ENCODE results near the gene TBCB. TPM values are rescaled to one million over a fixed set of nuclear protein-coding genes. Genes with fewer than 3 reads are reported as not detected.

TBCB gene
- total and polyA plus RNA-seq, 9 of the 15 experiments (the other 6 are each of a cell fraction or from before 2014, with no cell fraction given), result 3.5 to 115 (median 58.9) TPM

DNA sequence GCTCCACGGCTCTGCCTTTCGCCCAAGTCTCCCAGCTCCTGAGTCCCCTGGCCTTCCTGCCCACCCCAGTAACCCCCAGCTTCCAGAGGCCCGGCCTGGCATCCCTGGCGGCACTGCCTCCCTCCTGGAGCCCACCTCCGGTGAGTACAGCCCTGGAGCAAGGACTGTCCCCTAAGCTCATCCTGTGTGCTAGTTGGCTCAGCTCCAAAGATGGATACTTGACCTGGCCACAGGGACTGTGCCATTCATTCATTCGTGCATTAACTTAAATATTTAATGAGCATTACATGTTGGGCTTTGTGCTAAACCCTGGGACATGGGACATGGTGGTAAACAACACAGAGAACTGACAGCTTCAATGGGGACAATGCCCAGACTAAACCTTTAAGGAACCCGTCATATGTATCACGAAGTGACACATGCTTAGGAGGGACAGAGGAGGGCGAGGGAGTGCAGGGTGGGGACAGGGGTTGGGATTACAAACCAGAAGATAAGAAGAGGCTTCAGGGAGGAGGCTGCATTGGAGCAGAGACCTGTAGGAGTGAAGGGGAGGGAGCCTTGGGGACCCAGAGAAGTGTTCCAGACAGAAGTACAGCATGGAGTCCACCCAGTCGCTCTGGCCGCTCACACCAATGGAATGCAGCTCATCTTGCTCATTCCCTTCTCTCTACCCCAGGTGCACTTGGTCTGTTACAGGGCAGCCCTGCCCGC, 11.3 kb upstream of the TBCB start (continued):
- TF ChIP-seq, protein P1, sequence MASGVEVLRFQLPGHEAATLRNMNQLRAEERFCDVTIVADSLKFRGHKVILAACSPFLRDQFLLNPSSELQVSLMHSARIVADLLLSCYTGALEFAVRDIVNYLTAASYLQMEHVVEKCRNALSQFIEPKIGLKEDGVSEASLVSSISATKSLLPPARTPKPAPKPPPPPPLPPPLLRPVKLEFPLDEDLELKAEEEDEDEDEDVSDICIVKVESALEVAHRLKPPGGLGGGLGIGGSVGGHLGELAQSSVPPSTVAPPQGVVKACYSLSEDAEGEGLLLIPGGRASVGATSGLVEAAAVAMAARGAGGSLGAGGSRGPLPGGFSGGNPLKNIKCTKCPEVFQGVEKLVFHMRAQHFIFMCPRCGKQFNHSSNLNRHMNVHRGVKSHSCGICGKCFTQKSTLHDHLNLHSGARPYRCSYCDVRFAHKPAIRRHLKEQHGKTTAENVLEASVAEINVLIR (CRISPR knock-in tag; IDR thresholded peaks at IDR 0.05), result no peak
- TF ChIP-seq ZNF408 (CRISPR knock-in tag; IDR thresholded peaks at IDR 0.05; ENCODE audit: low read depth), result no peak
- TF ChIP-seq ZNF354B (CRISPR knock-in tag; IDR thresholded peaks at IDR 0.05), result no peak
- TF ChIP-seq, protein P2, sequence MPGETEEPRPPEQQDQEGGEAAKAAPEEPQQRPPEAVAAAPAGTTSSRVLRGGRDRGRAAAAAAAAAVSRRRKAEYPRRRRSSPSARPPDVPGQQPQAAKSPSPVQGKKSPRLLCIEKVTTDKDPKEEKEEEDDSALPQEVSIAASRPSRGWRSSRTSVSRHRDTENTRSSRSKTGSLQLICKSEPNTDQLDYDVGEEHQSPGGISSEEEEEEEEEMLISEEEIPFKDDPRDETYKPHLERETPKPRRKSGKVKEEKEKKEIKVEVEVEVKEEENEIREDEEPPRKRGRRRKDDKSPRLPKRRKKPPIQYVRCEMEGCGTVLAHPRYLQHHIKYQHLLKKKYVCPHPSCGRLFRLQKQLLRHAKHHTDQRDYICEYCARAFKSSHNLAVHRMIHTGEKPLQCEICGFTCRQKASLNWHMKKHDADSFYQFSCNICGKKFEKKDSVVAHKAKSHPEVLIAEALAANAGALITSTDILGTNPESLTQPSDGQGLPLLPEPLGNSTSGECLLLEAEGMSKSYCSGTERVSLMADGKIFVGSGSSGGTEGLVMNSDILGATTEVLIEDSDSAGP (CRISPR knock-in tag; IDR thresholded peaks at IDR 0.05), result no peak
- no peak for TF ChIP-seq ZNF232 (CRISPR knock-in tag; IDR thresholded peaks at IDR 0.05)
- TF ChIP-seq RB1 (IDR thresholded peaks at IDR 0.05; ENCODE audit: low read depth), result no peak
- TF ChIP-seq RBM39 (optimal IDR thresholded peaks at IDR 0.05; ENCODE audit: low read depth, low read length), result no peak
- TF ChIP-seq TAF9B (IDR thresholded peaks at IDR 0.05; ENCODE audit: partially characterized antibody), result no peak
- TF ChIP-seq, protein P3, sequence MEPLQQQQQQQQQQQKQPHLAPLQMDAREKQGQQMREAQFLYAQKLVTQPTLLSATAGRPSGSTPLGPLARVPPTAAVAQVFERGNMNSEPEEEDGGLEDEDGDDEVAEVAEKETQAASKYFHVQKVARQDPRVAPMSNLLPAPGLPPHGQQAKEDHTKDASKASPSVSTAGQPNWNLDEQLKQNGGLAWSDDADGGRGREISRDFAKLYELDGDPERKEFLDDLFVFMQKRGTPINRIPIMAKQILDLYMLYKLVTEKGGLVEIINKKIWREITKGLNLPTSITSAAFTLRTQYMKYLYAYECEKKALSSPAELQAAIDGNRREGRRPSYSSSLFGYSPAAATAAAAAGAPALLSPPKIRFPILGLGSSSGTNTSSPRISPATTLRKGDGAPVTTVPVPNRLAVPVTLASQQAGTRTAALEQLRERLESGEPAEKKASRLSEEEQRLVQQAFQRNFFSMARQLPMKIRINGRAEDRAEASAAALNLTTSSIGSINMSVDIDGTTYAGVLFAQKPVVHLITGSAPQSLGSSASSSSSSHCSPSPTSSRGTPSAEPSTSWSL (CRISPR knock-in tag; IDR thresholded peaks at IDR 0.05; ENCODE audit: borderline replicate concordance), result no peak
- peak; percentile 62; the same call in 1 of the 2 replicates for TF ChIP-seq HDAC2 (IDR thresholded peaks at IDR 0.05)
- TF ChIP-seq, protein P4, sequence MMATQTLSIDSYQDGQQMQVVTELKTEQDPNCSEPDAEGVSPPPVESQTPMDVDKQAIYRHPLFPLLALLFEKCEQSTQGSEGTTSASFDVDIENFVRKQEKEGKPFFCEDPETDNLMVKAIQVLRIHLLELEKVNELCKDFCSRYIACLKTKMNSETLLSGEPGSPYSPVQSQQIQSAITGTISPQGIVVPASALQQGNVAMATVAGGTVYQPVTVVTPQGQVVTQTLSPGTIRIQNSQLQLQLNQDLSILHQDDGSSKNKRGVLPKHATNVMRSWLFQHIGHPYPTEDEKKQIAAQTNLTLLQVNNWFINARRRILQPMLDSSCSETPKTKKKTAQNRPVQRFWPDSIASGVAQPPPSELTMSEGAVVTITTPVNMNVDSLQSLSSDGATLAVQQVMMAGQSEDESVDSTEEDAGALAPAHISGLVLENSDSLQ (IDR thresholded peaks at IDR 0.05), result peak; percentile 54
- no peak for TF ChIP-seq SMARCB1 (IDR thresholded peaks at IDR 0.05; ENCODE audit: insufficient read length, low read depth)
- no peak for TF ChIP-seq RFX7 (CRISPR knock-in tag; IDR thresholded peaks at IDR 0.05)
- TF ChIP-seq CEBPG (CRISPR knock-in tag; IDR thresholded peaks at IDR 0.05), result no peak
- TF ChIP-seq CEBPG (tag; conservative IDR thresholded peaks at IDR 0.05 in 1 of 2, IDR thresholded peaks at IDR 0.05 in 1 of 2), result no peak
- TF ChIP-seq, protein P5, sequence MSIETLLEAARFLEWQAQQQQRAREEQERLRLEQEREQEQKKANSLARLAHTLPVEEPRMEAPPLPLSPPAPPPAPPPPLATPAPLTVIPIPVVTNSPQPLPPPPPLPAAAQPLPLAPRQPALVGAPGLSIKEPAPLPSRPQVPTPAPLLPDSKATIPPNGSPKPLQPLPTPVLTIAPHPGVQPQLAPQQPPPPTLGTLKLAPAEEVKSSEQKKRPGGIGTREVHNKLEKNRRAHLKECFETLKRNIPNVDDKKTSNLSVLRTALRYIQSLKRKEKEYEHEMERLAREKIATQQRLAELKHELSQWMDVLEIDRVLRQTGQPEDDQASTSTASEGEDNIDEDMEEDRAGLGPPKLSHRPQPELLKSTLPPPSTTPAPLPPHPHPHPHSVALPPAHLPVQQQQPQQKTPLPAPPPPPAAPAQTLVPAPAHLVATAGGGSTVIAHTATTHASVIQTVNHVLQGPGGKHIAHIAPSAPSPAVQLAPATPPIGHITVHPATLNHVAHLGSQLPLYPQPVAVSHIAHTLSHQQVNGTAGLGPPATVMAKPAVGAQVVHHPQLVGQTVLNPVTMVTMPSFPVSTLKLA (conservative IDR thresholded peaks at IDR 0.05), result peak in 1 of 2 experiments; percentile 83; a peak in 3 of 4 replicates
- peak; percentile 93 for TF ChIP-seq NFIC (IDR thresholded peaks at IDR 0.05)
- TF ChIP-seq TGIF2 (CRISPR knock-in tag; IDR thresholded peaks at IDR 0.05), result no peak
- no peak for TF ChIP-seq SAFB (IDR thresholded peaks at IDR 0.05; ENCODE audit: borderline replicate concordance, low read depth, low read length)
- TF ChIP-seq, protein P6, sequence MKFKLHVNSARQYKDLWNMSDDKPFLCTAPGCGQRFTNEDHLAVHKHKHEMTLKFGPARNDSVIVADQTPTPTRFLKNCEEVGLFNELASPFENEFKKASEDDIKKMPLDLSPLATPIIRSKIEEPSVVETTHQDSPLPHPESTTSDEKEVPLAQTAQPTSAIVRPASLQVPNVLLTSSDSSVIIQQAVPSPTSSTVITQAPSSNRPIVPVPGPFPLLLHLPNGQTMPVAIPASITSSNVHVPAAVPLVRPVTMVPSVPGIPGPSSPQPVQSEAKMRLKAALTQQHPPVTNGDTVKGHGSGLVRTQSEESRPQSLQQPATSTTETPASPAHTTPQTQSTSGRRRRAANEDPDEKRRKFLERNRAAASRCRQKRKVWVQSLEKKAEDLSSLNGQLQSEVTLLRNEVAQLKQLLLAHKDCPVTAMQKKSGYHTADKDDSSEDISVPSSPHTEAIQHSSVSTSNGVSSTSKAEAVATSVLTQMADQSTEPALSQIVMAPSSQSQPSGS (CRISPR knock-in tag; IDR thresholded peaks at IDR 0.05), result no peak
- no peak for TF ChIP-seq MBD2 (IDR thresholded peaks at IDR 0.05; ENCODE audit: borderline replicate concordance, low read depth)

Data from K562 (cell line).